GM18951 (cell line): ENCODE data around the gene HACL1.
"Not testable (repeated sequence)": the region's sequence is repeated elsewhere in the genome, so short reads cannot be mapped to it uniquely, and the experiment has no call there.

Experiments used
- POLR2A ChIP-seq: IDR thresholded peaks from 4 replicates; pipeline ENCODE4 v1.6.1; 2011; ENCODE audit warnings: mild to moderate bottlenecking; ENCODE audit not compliant: insufficient read length, insufficient read depth; ENCODE audit errors: extremely low read depth
- in situ Hi-C: fragments of 300-500 bp; cut with MboI; formaldehyde crosslinking; loops from one replicate; pipeline ENCODE4 v1.12.0; 2022; ENCODE audit warnings: low sequenced_read_pairs, mixed read lengths, inconsistent platforms; ENCODE audit not compliant: unreplicated experiment

HACL1 gene

GRCh38 chr3:15635121-15635661 lies 33.8 kb upstream of the HACL1 start:
- no peak for TF ChIP-seq POLR2A
- in situ Hi-C loops, result loop anchor here (10.0 kb wide), 1 partner anchor 160 kb away; the partner anchor contains the start of gene ANKRD28

- in situ Hi-C loops, result loop anchor here (10.0 kb wide), 1 partner anchor 160 kb away; the partner anchor contains the start of gene ANKRD28
- TF ChIP-seq POLR2A, result no peak
Measured at GRCh38 chr3:15634671-15635070, 33.3 kb upstream of the HACL1 start.

- no peak for TF ChIP-seq POLR2A
- in situ Hi-C loops, result loop anchor here (10.0 kb wide), 1 partner anchor 161 kb away; the partner anchor contains the start of gene ANKRD28
Measured at GRCh38 chr3:15633766-15634598, 32.6 kb upstream of the HACL1 start.

- TF ChIP-seq POLR2A, result no peak
- in situ Hi-C loops, result loop anchor here (10.0 kb wide), 1 partner anchor 162 kb away; the partner anchor contains the start of gene ANKRD28
Measured at GRCh38 chr3:15633159-15633558, 31.8 kb upstream of the HACL1 start.

GRCh38 chr3:15632212-15632580 lies 30.8 kb upstream of the HACL1 start:
- in situ Hi-C loops, result loop anchor here (10.0 kb wide), 1 partner anchor 163 kb away; the partner anchor contains the start of gene ANKRD28
- TF ChIP-seq POLR2A, result no peak

- in situ Hi-C loops, result loop anchor here (10.0 kb wide), 1 partner anchor 163 kb away; the partner anchor contains the start of gene ANKRD28
- no peak for TF ChIP-seq POLR2A
Measured at GRCh38 chr3:15631426-15632211, 30.2 kb upstream of the HACL1 start.

GRCh38 chr3:15630646-15631350 lies 29.4 kb upstream of the HACL1 start:
- in situ Hi-C loops, result loop anchor here (10.0 kb wide), 1 partner anchor 164 kb away; the partner anchor contains the start of gene ANKRD28
- no peak for TF ChIP-seq POLR2A

- in situ Hi-C loops, result loop anchor here (10.0 kb wide), 1 partner anchor 165 kb away; the partner anchor contains the start of gene ANKRD28
- TF ChIP-seq POLR2A, result no peak
Measured at GRCh38 chr3:15629860-15630597, 28.7 kb upstream of the HACL1 start.

GRCh38 chr3:15628967-15629366 lies 27.6 kb upstream of the HACL1 start:
- in situ Hi-C loops, result no loop called here
- TF ChIP-seq POLR2A, result no peak

- in situ Hi-C loops, result no loop called here
- no peak for TF ChIP-seq POLR2A
Measured at GRCh38 chr3:15623535-15624440, 22.4 kb upstream of the HACL1 start.

- in situ Hi-C loops, result not testable (repeated sequence)
Measured at GRCh38 chr3:15619659-15620464, 18.5 kb upstream of the HACL1 start.
